Nephron (organoid): ENCODE data around the gene PRICKLE2.

Source experiments
- H3K27ac Mint-ChIP-seq, 3 experiments: 2 replicates each; pipeline ENCODE4 v1.8.0; 2020; ENCODE audit warnings: mixed read lengths in 3 of 3, mild to moderate bottlenecking in 2 of 3, moderate library complexity in 1 of 3
- H3K27me3 Mint-ChIP-seq: 2 replicates; pipeline ENCODE4 v1.8.0; 2021; ENCODE audit warnings: low read depth, mild to moderate bottlenecking, moderate library complexity, mixed read lengths
- H3K36me3 Mint-ChIP-seq: 2 replicates; pipeline ENCODE4 v1.8.0; 2020; ENCODE audit warnings: low read depth, mixed read lengths
- H3K4me1 Mint-ChIP-seq: 2 replicates; pipeline ENCODE4 v1.8.0; 2020; ENCODE audit warnings: mixed read lengths
- H3K4me3 Mint-ChIP-seq, 3 experiments: 2 replicates each; pipeline ENCODE4 v1.8.0; 2020; ENCODE audit warnings: mild to moderate bottlenecking in 3 of 3, mixed read lengths in 3 of 3, moderate library complexity in 2 of 3
- H3K9me3 Mint-ChIP-seq: 2 replicates; pipeline ENCODE4 v1.8.0; 2020; ENCODE audit warnings: mixed read lengths
- CTCF ChIP-seq, 3 experiments: fragments of 200-600 bp; sonication (generic); IDR thresholded peaks; one replicate each; pipeline ENCODE4 v1.5.0; 2021; ENCODE audit warnings: antibody characterized with exemption in 3 of 3; ENCODE audit not compliant: unreplicated experiment in 3 of 3

Gene PRICKLE2

GRCh38 chr3:64247991-64248646, 22.9 kb upstream of the PRICKLE2 start:
- no peak overlapping the region for H3K4me3 Mint-ChIP-seq
- no peaks in the 10 kb centered on the region for H3K9me3 Mint-ChIP-seq
- H3K36me3 Mint-ChIP-seq, result peaks cover 14% of the 10 kb centered on the region
- no peaks in the 10 kb centered on the region for H3K27me3 Mint-ChIP-seq
- no peak for TF ChIP-seq CTCF (IDR thresholded peaks at IDR 0.05; ENCODE audit: unreplicated experiment in 3 of 3)
- H3K27ac Mint-ChIP-seq, result peak overlapping the region; percentile 68 to 72 (median 71)
- peaks cover 44% of the 10 kb centered on the region for H3K4me1 Mint-ChIP-seq

- peak in 1 of 3 experiments; percentile 29 for TF ChIP-seq CTCF (IDR thresholded peaks at IDR 0.05; ENCODE audit: unreplicated experiment in 3 of 3)
- Mint-ChIP-seq H3K27ac (peak overlapping the region in 2 of 3 experiments; percentile 2 to 11), H3K4me3 (no peak overlapping the region), H3K9me3 (no peaks in the 10 kb centered on the region), H3K36me3 (peaks cover 8% of the 10 kb centered on the region), H3K4me1 (peaks cover 69% of the 10 kb centered on the region), H3K27me3 (no peaks in the 10 kb centered on the region)
Observed at GRCh38 chr3:64244011-64244942, 19.0 kb upstream of the PRICKLE2 start.

GRCh38 chr3:64242435-64242834, 17.2 kb upstream of the PRICKLE2 start:
- H3K4me1 Mint-ChIP-seq, result peaks cover 60% of the 10 kb centered on the region
- peak overlapping the region; percentile 79 to 92 (median 87) for H3K27ac Mint-ChIP-seq
- no peaks in the 10 kb centered on the region for H3K27me3 Mint-ChIP-seq
- H3K4me3 Mint-ChIP-seq, result no peak overlapping the region
- H3K9me3 Mint-ChIP-seq, result peaks cover 2% of the 10 kb centered on the region
- peaks cover 13% of the 10 kb centered on the region for H3K36me3 Mint-ChIP-seq
- no peak for TF ChIP-seq CTCF (IDR thresholded peaks at IDR 0.05; ENCODE audit: unreplicated experiment in 3 of 3)

GRCh38 chr3:64240959-64241358, 15.7 kb upstream of the PRICKLE2 start:
- no peak for TF ChIP-seq CTCF (IDR thresholded peaks at IDR 0.05; ENCODE audit: unreplicated experiment in 3 of 3)
- Mint-ChIP-seq H3K27me3 (no peaks in the 10 kb centered on the region), H3K4me1 (peaks cover 53% of the 10 kb centered on the region), H3K4me3 (no peak overlapping the region), H3K36me3 (peaks cover 26% of the 10 kb centered on the region), H3K27ac (peak overlapping the region; percentile 79 to 92 (median 87)), H3K9me3 (peaks cover 10% of the 10 kb centered on the region)

- Mint-ChIP-seq H3K4me3 (no peak overlapping the region), H3K4me1 (peaks cover 52% of the 10 kb centered on the region), H3K27me3 (no peaks in the 10 kb centered on the region), H3K9me3 (peaks cover 10% of the 10 kb centered on the region), H3K36me3 (peaks cover 31% of the 10 kb centered on the region), H3K27ac (peak overlapping the region; percentile 64 to 87 (median 79))
- TF ChIP-seq CTCF (IDR thresholded peaks at IDR 0.05; ENCODE audit: unreplicated experiment in 3 of 3), result no peak
Observed at GRCh38 chr3:64240396-64240795, 15.1 kb upstream of the PRICKLE2 start.
